Liver (tissue), 3 donors: ENCODE results near the gene AATK.

Source experiments
- CTCF ChIP-seq: fragments of 150-350 bp; IDR thresholded peaks from 2 replicates; pipeline ENCODE4 v1.5.1; 2017; ENCODE audit warnings: improper control_type of control experiment, low read depth, low read length; ENCODE audit not compliant: missing input control
- EGR1 ChIP-seq, 2 donors: IDR thresholded peaks; 2 replicates each; pipeline ENCODE4 v1.6.1; 2016 to 2018; ENCODE audit warnings: antibody characterized with exemption in 2 of 2, low read depth in 2 of 2
- GABPA ChIP-seq, 2 donors: IDR thresholded peaks in 1 of 2; conservative IDR thresholded peaks in 1 of 2; 2 replicates each; pipeline ENCODE4 v1.6.1; 2016; ENCODE audit warnings: antibody characterized with exemption in 2 of 2, mild to moderate bottlenecking in 1 of 2, moderate library complexity in 1 of 2
- HNF4A ChIP-seq, 2 donors: conservative IDR thresholded peaks; 2 replicates each; pipeline ENCODE4 v1.6.1; 2016; ENCODE audit warnings: antibody characterized with exemption in 2 of 2, mild to moderate bottlenecking in 2 of 2
- HNF4G ChIP-seq: IDR thresholded peaks from 2 replicates; pipeline ENCODE4 v1.6.1; 2016; ENCODE audit warnings: antibody characterized with exemption
- JUND ChIP-seq, 2 donors: IDR thresholded peaks; 2 replicates each; pipeline ENCODE4 v1.6.1; 2016; ENCODE audit warnings: antibody characterized with exemption in 2 of 2
- MAX ChIP-seq: IDR thresholded peaks from 2 replicates; pipeline ENCODE4 v1.6.1; 2016; ENCODE audit warnings: antibody characterized with exemption
- RAD21 ChIP-seq, 2 donors: IDR thresholded peaks; 2 replicates each; pipeline ENCODE4 v1.6.1; 2016; ENCODE audit warnings: antibody characterized with exemption in 2 of 2, mild to moderate bottlenecking in 2 of 2
- SP1 ChIP-seq: IDR thresholded peaks from 2 replicates; pipeline ENCODE4 v1.6.1; 2018; ENCODE audit warnings: antibody characterized with exemption, mild to moderate bottlenecking
- TAF1 ChIP-seq: conservative IDR thresholded peaks from 2 replicates; pipeline ENCODE4 v1.6.1; 2016; ENCODE audit warnings: antibody characterized with exemption, mild to moderate bottlenecking
- YY1 ChIP-seq: IDR thresholded peaks from 2 replicates; pipeline ENCODE4 v1.6.1; 2016; ENCODE audit warnings: antibody characterized with exemption, mild to moderate bottlenecking
- TF ChIP-seq, protein P1 (sequence below): IDR thresholded peaks from 2 replicates; pipeline ENCODE4 v1.6.1; 2016; ENCODE audit warnings: antibody characterized with exemption, mild to moderate bottlenecking
- donor health status: healthy.
- donor health status: healthy.

DNA sequence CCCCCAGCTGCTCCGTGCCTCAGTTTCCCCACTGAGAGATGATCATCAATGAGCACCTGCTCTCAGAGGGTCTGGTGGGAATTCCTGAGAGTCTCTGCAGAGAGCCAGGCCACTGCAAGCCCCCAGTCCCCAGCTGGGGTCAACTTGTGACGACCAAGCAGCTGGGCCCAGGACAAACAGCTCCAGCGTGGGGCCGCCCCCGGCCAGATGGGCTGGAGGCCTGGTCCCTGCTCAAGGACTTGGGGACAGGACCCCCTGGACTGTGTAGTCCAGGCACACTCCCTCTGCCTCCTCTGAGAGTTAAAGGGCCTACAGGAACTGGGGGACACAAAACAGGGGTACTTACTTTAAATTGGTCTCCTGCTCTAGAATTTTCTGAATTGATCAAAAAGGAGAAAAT lies 16.6 kb upstream of the AATK start:
- TF ChIP-seq CTCF (no peak), RAD21 (IDR thresholded peaks at IDR 0.05) (no peak), MAX (no peak), HNF4G (no peak), SP1 (no peak), TAF1 (no peak), JUND (IDR thresholded peaks at IDR 0.05) (no peak), EGR1 (IDR thresholded peaks at IDR 0.05; ENCODE audit: low read depth in 2 of 2) (no peak), GABPA (IDR thresholded peaks at IDR 0.05 in 1 of 2, conservative IDR thresholded peaks at IDR 0.05 in 1 of 2) (no peak), YY1 (no peak), HNF4A (conservative IDR thresholded peaks at IDR 0.05) (no peak)
- TF ChIP-seq, protein P1, sequence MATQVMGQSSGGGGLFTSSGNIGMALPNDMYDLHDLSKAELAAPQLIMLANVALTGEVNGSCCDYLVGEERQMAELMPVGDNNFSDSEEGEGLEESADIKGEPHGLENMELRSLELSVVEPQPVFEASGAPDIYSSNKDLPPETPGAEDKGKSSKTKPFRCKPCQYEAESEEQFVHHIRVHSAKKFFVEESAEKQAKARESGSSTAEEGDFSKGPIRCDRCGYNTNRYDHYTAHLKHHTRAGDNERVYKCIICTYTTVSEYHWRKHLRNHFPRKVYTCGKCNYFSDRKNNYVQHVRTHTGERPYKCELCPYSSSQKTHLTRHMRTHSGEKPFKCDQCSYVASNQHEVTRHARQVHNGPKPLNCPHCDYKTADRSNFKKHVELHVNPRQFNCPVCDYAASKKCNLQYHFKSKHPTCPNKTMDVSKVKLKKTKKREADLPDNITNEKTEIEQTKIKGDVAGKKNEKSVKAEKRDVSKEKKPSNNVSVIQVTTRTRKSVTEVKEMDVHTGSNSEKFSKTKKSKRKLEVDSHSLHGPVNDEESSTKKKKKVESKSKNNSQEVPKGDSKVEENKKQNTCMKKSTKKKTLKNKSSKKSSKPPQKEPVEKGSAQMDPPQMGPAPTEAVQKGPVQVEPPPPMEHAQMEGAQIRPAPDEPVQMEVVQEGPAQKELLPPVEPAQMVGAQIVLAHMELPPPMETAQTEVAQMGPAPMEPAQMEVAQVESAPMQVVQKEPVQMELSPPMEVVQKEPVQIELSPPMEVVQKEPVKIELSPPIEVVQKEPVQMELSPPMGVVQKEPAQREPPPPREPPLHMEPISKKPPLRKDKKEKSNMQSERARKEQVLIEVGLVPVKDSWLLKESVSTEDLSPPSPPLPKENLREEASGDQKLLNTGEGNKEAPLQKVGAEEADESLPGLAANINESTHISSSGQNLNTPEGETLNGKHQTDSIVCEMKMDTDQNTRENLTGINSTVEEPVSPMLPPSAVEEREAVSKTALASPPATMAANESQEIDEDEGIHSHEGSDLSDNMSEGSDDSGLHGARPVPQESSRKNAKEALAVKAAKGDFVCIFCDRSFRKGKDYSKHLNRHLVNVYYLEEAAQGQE: no peak
